HG02678 (cell line): ENCODE results near the gene CST1.
"Not testable (repeated sequence)": the region's sequence is repeated elsewhere in the genome, so short reads cannot be mapped to it uniquely, and the experiment has no call there.

Experiments
- ATAC-seq: cut with Tn5 transposase; IDR thresholded peaks from one replicate; pipeline ENCODE4 v1.9.1; 2021; ENCODE audit warnings: mild to moderate bottlenecking, moderate library complexity; ENCODE audit not compliant: unreplicated experiment

Gene CST1

GRCh38 chr20:23756792-23757191 is 6.1 kb upstream of the CST1 start:
- not testable (repeated sequence) for ATAC-seq

- ATAC-seq, result not testable (repeated sequence)
These were observed 4.4 kb upstream of the CST1 start for GRCh38 chr20:23755131-23755611.

- no peak for ATAC-seq
These were observed 4.0 kb upstream of the CST1 start for GRCh38 chr20:23754731-23755130.

GRCh38 chr20:23753589-23753988 is 2.9 kb upstream of the CST1 start:
- no peak for ATAC-seq

- ATAC-seq, result no peak
These were observed 2.4 kb upstream of the CST1 start for GRCh38 chr20:23753194-23753548.

- no peak for ATAC-seq
These were observed 1.9 kb upstream of the CST1 start for GRCh38 chr20:23752481-23753193.

GRCh38 chr20:23752019-23752418 is 1.3 kb upstream of the CST1 start:
- ATAC-seq, result no peak

GRCh38 chr20:23749746-23750145 is 989 bp downstream of the CST1 start:
- no peak for ATAC-seq

- not testable (repeated sequence) for ATAC-seq
These were observed 1.8 kb downstream of the CST1 start for GRCh38 chr20:23748975-23749374.

GRCh38 chr20:23747551-23747950 is 3.2 kb downstream of the CST1 start:
- ATAC-seq, result not testable (repeated sequence)

GRCh38 chr20:23747092-23747491 is 3.6 kb downstream of the CST1 start:
- ATAC-seq, result not testable (repeated sequence)

- no peak for ATAC-seq
These were observed 4.4 kb downstream of the CST1 start for GRCh38 chr20:23746321-23746720.

- no peak for ATAC-seq
These were observed 5.5 kb downstream of the CST1 start for GRCh38 chr20:23745247-23745646.

GRCh38 chr20:23744817-23745216 is 5.9 kb downstream of the CST1 start:
- ATAC-seq, result no peak

GRCh38 chr20:23735391-23735790 is 15.3 kb downstream of the CST1 start:
- not testable (repeated sequence) for ATAC-seq

- not testable (repeated sequence) for ATAC-seq
These were observed 15.8 kb downstream of the CST1 start for GRCh38 chr20:23734949-23735348.

GRCh38 chr20:23734440-23734839 is 16.3 kb downstream of the CST1 start:
- not testable (repeated sequence) for ATAC-seq

GRCh38 chr20:23727016-23727415 is 23.7 kb downstream of the CST1 start:
- ATAC-seq, result no peak

GRCh38 chr20:23725102-23725501 is 25.6 kb downstream of the CST1 start:
- ATAC-seq, result no peak

GRCh38 chr20:23723659-23724307 is 27.0 kb downstream of the CST1 start:
- ATAC-seq, result peak; percentile 71

GRCh38 chr20:23722851-23723250 is 27.9 kb downstream of the CST1 start:
- ATAC-seq, result not testable (repeated sequence)

- ATAC-seq, result no peak
These were observed 28.8 kb downstream of the CST1 start for GRCh38 chr20:23721962-23722361.
